ENCODE measurements around the gene HCFC2.

GRCh38 chr12:104132351-104132956 is 68.1 kb downstream of the HCFC2 start:
- TF ChIP-seq, protein P1, sequence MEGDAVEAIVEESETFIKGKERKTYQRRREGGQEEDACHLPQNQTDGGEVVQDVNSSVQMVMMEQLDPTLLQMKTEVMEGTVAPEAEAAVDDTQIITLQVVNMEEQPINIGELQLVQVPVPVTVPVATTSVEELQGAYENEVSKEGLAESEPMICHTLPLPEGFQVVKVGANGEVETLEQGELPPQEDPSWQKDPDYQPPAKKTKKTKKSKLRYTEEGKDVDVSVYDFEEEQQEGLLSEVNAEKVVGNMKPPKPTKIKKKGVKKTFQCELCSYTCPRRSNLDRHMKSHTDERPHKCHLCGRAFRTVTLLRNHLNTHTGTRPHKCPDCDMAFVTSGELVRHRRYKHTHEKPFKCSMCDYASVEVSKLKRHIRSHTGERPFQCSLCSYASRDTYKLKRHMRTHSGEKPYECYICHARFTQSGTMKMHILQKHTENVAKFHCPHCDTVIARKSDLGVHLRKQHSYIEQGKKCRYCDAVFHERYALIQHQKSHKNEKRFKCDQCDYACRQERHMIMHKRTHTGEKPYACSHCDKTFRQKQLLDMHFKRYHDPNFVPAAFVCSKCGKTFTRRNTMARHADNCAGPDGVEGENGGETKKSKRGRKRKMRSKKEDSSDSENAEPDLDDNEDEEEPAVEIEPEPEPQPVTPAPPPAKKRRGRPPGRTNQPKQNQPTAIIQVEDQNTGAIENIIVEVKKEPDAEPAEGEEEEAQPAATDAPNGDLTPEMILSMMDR (IDR thresholded peaks at IDR 0.05), result no peak
- TF ChIP-seq POLR2A (IDR thresholded peaks at IDR 0.05), result no peak
